ENCODE data around the gene MALSU1.

Gene MALSU1

GRCh38 chr7:23357190-23358093 is 58.3 kb downstream of the MALSU1 start:
- in situ Hi-C loops (cut with HindIII; ENCODE audit: low sequenced_read_pairs): loop anchor here (10.0 kb wide), 1 partner anchor 357 kb away; the partner anchor contains the start of gene STK31

GRCh38 chr7:23358152-23358674 is 59.1 kb downstream of the MALSU1 start:
- in situ Hi-C loops (cut with HindIII; ENCODE audit: low sequenced_read_pairs): loop anchor here (10.0 kb wide), 1 partner anchor 357 kb away; the partner anchor contains the start of gene STK31

Data from DLD1 (cell line).